CD4-positive, alpha-beta T cell treated with Interleukin-2 at 100 ng/mL for 4 hours (primary cell): Measurements from ENCODE around the gene IL37.

ENCODE experiments used
- DNase-seq: peaks from one replicate; pipeline ENCODE4 v3.0.0-alpha.2; 2020; ENCODE audit warnings: low spot score

The IL37 gene

DNA sequence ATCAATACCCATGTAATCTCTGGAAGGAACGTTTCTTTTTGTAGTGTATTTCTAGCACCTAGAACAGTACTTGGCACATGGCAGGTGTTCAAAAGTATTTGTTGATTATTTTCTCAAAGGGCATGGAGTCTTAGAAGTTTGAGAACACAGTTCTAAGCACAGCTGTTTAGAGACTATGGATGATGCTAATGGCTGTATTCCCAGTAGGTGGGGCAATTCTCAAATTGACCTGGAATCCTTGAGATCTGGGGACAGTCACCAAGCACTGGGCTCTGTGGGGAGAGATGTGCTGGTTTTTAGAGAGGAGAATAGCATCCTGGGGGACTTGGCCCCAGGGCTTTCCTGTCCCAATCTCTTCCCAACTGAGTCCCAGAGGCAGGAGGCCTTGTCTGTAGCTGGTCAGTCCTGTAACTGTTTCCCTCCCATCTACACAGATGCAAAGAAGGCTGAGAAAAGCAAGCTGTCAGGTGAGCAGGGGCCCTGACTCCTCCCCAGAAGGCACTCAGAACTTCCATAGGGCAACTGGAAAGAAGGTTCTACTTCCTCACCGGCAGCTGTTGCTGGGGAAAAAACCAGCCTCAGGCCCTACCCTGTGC is 49.4 kb downstream of the IL37 start:
- DNase-seq, result no peak

DNA sequence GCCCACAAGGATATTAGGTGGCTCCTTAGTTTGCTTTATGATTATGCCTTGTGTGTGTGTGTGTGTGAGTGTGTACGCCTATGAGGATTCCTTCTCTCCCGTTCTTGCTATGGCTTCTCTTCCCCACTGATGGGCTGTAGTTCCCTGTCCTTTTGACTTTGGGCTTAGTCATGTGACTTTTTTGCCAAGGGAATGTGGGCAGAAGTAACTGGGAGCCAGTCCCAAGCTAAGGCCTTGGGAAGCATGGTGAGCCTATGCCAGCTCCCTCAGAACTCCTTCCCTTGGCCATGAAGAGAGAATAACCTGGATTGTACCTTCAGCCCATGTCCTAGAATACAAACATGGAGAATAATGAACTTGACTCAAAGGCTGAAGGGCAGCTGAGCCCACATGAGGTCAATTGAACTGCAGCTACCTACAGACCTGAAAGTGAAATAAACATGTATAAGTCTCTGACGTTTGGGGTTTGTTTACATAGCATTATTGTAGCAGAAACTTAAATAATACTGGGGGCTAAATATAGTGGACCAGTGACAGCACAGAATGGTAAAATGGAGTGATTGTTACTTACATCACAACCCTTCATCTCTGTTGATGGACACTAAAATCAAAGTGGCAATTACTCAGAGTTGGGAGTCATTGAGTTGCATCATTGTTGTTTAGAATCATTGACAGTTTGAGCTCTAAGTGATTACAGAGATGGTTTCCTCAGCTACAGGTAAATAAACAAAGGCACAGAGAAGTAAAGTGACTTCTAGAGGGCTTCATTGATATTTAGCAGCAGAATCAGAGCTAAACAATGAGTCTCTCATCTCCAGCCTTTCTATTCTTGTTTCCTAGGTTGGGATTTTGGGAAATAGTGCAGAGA is 51.6 kb downstream of the IL37 start:
- no peak for DNase-seq

DNA sequence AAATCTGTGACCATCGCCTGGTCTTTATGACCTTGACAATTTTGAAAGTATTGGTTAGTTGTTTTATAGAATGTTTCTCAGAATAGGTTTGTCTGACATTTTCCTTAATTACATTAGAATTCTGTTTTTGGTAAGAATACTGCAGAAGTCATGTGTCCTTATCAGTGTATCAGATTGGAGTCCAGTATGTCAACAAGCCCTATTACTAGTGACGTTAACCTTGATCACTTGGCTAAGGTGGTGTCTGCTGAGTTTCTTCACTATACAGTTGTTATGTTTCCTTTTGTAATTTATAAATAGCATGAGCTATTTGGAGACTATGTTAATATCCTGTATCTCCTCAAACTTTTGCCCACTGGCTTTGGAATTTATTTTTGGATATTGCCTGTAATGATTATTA is 56.1 kb downstream of the IL37 start:
- DNase-seq, result no peak
